Muscle layer of colon (tissue), 2 donors: Measurements from ENCODE around the gene DNAJC5.
"Not testable (repeated sequence)": the region's sequence is repeated elsewhere in the genome, so short reads cannot be mapped to it uniquely, and the experiment has no call there.

Source experiments
- H3K27ac ChIP-seq: one replicate; pipeline ENCODE4 v1.7.0; 2013; ENCODE audit warnings: low read depth, mild to moderate bottlenecking, low read length, moderate library complexity
- H3K27me3 ChIP-seq, 2 donors: one replicate each; pipeline ENCODE4 v1.7.0; 2013; ENCODE audit warnings: low read length in 2 of 2, mild to moderate bottlenecking in 2 of 2; ENCODE audit not compliant: insufficient read depth in 2 of 2, control insufficient read depth in 1 of 2
- H3K36me3 ChIP-seq: one replicate; pipeline ENCODE4 v1.7.0; 2013; ENCODE audit warnings: mild to moderate bottlenecking, low read length; ENCODE audit not compliant: insufficient read depth
- H3K4me1 ChIP-seq: one replicate; pipeline ENCODE4 v1.7.0; 2013; ENCODE audit warnings: mild to moderate bottlenecking, low read length; ENCODE audit not compliant: insufficient read depth
- H3K4me3 ChIP-seq, 2 donors: one replicate each; pipeline ENCODE4 v1.7.0; 2013; ENCODE audit warnings: low read length in 2 of 2, low read depth in 1 of 2, mild to moderate bottlenecking in 1 of 2, moderate library complexity in 1 of 2
- H3K9ac ChIP-seq: one replicate; pipeline ENCODE4 v1.7.0; 2013; ENCODE audit warnings: low read length
- H3K9me3 ChIP-seq: one replicate; pipeline ENCODE4 v1.7.0; 2013; ENCODE audit warnings: mild to moderate bottlenecking, low read length
- donor health status: abdominal sarcoma.
- donor health status: Adenocarcinoma of cecum.

DNAJC5 gene

DNA sequence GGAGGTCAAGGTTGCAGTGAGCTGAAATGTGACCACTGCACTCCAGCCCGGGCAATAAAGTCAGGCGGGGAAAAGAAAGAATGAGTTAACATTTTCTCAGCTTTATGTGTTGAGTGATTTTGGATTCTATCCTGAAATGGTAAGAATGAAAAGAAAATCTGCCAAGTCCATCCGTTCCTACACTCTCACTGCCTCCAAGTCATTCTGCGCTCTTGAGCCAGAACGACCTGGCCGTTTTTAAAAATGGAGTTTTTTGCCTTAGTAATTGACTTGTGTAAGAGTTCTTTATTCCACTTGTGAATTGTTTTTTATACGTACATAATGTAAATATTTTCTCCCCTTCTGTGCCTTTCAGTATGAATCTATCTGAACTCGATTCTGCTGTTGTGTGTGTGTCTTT lies 28.7 kb downstream of the DNAJC5 start:
- Histone ChIP-seq H3K9me3 (no peaks in the 10 kb centered on the region), H3K9ac (no peak overlapping the region), H3K27ac (no peak overlapping the region), H3K4me3 (no peak overlapping the region), H3K36me3 (peaks cover 15% of the 10 kb centered on the region), H3K4me1 (no peaks in the 10 kb centered on the region), H3K27me3 (no peaks in the 10 kb centered on the region)

DNA sequence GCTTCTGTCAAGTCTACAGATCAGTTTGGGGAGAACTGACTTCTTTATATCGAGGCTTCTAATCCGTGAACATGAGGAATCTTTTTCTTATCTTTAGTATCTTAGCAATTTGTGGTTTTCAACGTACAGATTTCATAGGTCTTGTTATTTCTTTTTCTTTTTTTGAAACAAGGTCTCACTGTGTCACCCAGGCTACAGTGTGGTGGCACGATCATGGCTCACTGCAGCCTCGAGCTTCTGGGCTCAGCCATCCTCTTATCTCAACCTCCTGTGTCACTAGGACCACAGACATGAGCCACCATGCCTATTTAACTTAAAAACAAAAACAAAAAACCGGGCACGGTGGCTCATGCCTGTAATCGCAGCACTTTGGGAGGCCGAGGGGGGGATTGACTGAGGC lies 29.3 kb downstream of the DNAJC5 start:
- Histone ChIP-seq H3K4me1 (no peaks in the 10 kb centered on the region), H3K27me3 (no peaks in the 10 kb centered on the region), H3K9me3 (no peaks in the 10 kb centered on the region), H3K36me3 (peaks cover 21% of the 10 kb centered on the region), H3K9ac (no peak overlapping the region), H3K27ac (no peak overlapping the region), H3K4me3 (no peak overlapping the region)

DNA sequence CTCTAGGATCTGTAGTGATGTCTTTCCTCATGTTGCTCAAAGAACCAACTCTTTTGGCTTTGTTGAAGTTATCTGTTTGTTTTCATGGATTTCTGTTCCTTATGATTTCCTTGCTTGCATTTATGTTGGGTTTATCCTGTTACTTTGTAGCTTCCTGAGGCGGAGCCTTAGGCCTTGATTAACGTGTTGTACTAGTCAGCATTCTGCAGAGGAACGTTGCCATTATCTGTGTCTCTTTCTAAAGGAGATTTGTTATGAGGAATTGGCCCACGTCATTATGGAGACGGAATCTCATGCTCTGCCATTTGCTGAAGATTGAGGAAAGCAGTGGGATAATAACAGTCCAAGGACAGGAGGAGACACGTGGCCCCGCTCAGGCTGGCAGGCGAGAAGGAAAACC lies 31.4 kb downstream of the DNAJC5 start:
- Histone ChIP-seq H3K4me1 (no peaks in the 10 kb centered on the region), H3K9me3 (no peaks in the 10 kb centered on the region), H3K27ac (no peak overlapping the region), H3K4me3 (no peak overlapping the region), H3K36me3 (peaks cover 35% of the 10 kb centered on the region), H3K9ac (no peak overlapping the region), H3K27me3 (no peaks in the 10 kb centered on the region)

DNA sequence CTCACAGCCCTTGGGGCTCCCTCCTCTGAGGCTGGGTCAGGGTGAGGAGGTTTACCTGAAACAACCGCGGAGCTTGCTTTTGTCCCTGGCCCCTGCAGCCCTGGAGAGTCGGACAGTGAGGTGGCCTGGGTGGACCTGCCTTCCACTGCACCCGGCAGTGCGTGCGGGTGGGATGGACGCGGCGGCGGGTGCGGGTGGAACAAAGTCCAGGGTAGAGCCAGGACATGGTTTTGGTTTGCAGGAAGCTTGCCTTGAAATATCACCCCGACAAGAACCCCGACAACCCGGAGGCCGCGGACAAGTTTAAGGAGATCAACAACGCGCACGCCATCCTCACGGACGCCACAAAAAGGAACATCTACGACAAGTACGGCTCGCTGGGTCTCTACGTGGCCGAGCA lies 34.1 kb downstream of the DNAJC5 start:
- Histone ChIP-seq H3K27me3 (no peaks in the 10 kb centered on the region), H3K4me3 (no peak overlapping the region), H3K36me3 (peaks cover 52% of the 10 kb centered on the region), H3K27ac (no peak overlapping the region), H3K4me1 (no peaks in the 10 kb centered on the region), H3K9me3 (no peaks in the 10 kb centered on the region), H3K9ac (no peak overlapping the region)

DNA sequence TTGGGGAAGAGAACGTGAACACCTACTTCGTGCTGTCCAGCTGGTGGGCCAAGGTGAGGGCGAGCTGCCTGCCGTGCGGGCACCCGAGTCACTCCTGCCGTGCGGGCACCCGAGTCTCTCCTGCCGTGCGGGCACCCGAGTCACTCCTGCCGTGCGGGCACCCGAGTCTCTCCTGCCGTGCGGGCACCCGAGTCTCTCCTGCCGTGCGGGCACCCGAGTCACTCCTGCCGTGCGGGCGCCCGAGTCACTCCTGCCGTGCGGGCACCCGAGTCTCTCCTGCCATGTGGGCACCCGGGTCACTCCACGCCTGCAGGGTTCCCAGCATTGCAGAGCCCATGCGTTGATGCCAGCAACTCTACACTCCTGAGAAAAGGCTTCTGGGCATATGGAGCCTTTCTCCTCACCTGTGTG lies 34.6 kb downstream of the DNAJC5 start:
- not testable (repeated sequence) for H3K9me3 ChIP-seq, H3K27ac ChIP-seq, H3K4me3 ChIP-seq, H3K4me1 ChIP-seq, H3K9ac ChIP-seq, H3K27me3 ChIP-seq
- H3K36me3 ChIP-seq = peaks cover 54% of the 10 kb centered on the region

DNA sequence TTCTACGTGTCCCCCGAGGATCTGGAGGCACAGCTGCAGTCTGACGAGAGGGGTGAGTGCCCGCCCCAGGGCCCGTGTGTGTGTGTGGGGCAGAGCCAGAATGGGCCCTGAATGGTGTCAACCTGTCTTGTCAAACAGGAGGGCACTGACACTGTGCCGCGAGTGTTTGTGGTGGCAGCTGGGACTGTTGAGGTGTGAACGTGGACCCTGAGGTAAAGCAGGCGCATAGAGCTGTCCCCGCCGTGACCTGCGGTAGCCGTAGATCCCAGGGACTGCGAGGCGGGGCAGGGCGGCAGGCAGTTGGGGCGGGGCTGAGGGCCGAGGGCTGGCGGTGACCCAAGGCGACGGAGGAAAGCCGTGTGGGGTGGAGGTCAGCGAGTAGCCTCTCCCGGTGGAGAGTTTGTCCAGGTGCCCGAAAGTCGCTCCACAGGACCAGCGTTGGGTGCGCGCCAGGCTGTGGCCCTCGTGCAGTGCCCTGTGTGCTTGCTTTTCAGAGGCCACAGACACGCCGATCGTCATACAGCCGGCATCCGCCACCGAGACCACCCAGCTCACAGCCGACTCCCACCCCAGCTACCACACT lies 36.1 kb downstream of the DNAJC5 start:
- H3K4me3 ChIP-seq = no peak overlapping the region
- H3K27ac ChIP-seq = no peak overlapping the region
- H3K27me3 ChIP-seq = no peaks in the 10 kb centered on the region
- H3K9me3 ChIP-seq = no peaks in the 10 kb centered on the region
- no peak overlapping the region for H3K9ac ChIP-seq
- no peaks in the 10 kb centered on the region for H3K4me1 ChIP-seq
- H3K36me3 ChIP-seq = peaks cover 67% of the 10 kb centered on the region

DNA sequence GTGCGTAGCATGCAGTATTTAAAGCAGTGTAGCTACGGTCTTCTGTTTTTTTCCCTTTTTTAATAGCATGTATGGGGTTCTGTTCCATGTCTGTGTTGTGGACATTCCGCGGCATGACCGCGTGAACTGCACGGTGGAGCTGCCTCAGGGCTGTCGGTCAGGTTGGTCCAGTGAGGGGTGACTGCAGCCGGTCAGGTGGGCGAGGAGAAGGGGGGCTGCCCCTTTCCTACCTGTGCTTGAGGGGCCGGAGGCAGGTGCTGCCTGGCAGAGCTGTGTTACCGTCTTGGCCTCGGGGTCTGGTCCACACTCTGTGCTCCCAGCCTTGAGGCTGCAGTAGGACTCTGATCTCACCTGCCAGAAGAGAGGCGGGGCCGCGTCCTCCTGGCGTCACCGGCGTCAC lies 36.8 kb downstream of the DNAJC5 start:
- H3K27ac ChIP-seq = no peak overlapping the region
- no peak overlapping the region for H3K9ac ChIP-seq
- no peaks in the 10 kb centered on the region for H3K27me3 ChIP-seq
- no peaks in the 10 kb centered on the region for H3K9me3 ChIP-seq
- peaks cover 60% of the 10 kb centered on the region for H3K36me3 ChIP-seq
- no peaks in the 10 kb centered on the region for H3K4me1 ChIP-seq
- no peak overlapping the region for H3K4me3 ChIP-seq

DNA sequence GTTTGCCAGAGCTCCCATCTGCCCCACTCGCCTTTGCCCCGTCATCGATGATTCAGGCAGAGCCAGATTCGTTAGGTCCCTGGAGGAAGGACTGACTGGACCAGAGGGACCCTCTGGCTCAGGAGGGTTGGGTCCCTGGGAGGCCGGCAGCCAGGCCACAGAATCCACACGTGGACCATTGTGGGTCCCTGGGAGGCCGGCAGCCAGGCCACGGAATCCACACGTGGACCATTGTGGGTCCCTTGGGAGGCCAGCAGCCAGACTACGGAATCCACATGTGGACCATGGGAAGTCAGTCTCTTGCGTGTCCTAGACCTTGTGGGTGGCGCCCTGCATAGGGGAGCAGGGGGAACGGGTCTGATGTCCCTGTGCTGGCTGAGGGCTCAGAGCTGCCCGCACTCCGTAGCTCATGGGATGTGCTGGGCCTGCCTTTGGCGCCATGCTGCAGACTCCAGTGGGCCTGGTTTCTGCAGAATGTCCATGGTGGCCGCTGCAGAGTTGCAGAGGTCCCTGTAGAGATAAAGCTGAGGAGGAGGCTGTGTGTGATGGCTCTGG lies 37.8 kb downstream of the DNAJC5 start:
- no peak overlapping the region for H3K27ac ChIP-seq
- no peaks in the 10 kb centered on the region for H3K4me1 ChIP-seq
- no peaks in the 10 kb centered on the region for H3K9me3 ChIP-seq
- peaks cover 60% of the 10 kb centered on the region for H3K36me3 ChIP-seq
- H3K4me3 ChIP-seq = no peak overlapping the region
- no peak overlapping the region for H3K9ac ChIP-seq
- no peaks in the 10 kb centered on the region for H3K27me3 ChIP-seq

DNA sequence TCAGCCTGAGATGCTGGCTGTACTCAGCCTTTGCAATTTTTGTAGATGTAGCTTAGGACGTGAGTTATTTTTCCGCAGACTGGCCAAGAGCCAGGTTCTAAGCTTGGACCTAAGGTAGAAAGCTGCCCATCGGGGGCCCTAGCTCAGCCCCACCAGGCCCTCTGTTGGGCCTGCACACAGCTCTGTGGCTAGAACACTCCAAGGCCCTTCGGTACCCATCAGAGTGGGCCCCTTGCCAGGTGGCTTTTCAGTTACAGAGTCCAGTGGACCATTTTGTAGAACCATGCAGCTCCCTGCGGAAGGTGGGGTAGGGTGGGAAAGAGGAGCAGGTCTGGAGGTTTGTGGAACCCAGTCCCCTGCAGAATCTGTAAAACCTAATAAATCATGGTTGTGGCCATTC lies 38.7 kb downstream of the DNAJC5 start:
- Histone ChIP-seq H3K36me3 (peaks cover 53% of the 10 kb centered on the region), H3K27ac (no peak overlapping the region), H3K9ac (no peak overlapping the region), H3K4me1 (no peaks in the 10 kb centered on the region), H3K27me3 (no peaks in the 10 kb centered on the region), H3K4me3 (no peak overlapping the region), H3K9me3 (no peaks in the 10 kb centered on the region)

DNA sequence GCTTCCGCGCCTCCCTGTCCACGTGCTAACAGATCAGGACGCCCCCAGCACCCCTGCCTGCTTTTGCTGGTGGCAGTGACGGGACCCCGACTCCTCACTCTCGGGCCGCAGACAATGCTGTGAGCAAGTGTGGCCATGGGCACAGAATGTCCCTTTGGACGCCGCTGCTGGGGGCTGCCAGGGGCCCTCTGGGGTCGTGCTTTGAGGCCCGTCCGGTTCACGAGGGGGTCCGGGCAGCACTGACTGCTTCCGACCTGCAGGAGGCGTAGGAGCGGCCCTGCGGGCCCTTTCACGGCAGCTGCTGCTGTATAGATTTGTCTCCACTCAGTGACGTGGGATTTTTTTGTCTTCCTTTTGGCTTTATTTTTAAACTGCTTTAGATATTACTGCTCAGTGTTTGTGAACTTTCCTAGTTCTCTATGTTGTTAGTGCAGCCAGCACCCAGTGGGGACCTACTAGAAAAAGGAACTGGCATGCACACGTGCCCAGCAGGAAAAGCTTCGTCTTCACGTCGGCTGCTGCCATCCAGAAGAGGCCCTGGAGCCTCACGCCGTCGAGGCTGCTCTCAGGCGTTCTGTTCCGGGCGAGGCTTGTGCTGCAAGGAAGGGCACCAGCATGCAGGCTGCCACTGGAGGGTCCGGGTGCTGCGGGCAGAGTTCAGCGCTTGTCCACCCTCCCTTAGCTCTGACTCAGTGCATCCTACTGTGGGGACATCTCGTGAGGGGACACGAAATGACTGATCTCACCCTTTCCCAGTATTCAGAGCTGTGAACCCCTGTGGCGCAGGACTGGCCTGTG lies 39.5 kb downstream of the DNAJC5 start:
- H3K4me1 ChIP-seq = no peaks in the 10 kb centered on the region
- no peak overlapping the region for H3K27ac ChIP-seq
- no peak overlapping the region for H3K9ac ChIP-seq
- no peaks in the 10 kb centered on the region for H3K9me3 ChIP-seq
- H3K4me3 ChIP-seq = no peak overlapping the region
- peaks cover 44% of the 10 kb centered on the region for H3K36me3 ChIP-seq
- no peaks in the 10 kb centered on the region for H3K27me3 ChIP-seq

DNA sequence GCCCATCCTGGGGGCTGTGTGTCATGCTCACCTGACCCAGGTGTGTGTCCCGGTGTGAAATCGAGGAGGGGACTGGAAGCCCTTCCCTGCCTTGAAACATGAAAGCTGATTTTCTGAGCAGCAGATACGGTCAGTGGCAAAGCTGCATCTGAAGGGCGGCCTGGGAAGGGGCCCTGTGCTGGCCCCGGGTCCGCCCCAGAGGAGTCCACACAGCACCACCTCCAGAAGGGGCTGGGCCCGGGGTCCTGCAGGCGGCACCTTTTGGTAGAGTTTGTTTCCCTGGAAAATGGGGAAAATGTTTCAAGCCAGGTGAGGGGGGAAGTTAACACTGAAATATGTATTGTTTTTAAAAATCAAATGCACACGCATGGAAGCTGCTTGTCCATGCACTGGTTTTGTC lies 40.5 kb downstream of the DNAJC5 start:
- no peak overlapping the region for H3K27ac ChIP-seq
- peaks cover 38% of the 10 kb centered on the region for H3K36me3 ChIP-seq
- H3K9ac ChIP-seq = no peak overlapping the region
- H3K27me3 ChIP-seq = no peaks in the 10 kb centered on the region
- no peaks in the 10 kb centered on the region for H3K4me1 ChIP-seq
- no peaks in the 10 kb centered on the region for H3K9me3 ChIP-seq
- no peak overlapping the region for H3K4me3 ChIP-seq

DNA sequence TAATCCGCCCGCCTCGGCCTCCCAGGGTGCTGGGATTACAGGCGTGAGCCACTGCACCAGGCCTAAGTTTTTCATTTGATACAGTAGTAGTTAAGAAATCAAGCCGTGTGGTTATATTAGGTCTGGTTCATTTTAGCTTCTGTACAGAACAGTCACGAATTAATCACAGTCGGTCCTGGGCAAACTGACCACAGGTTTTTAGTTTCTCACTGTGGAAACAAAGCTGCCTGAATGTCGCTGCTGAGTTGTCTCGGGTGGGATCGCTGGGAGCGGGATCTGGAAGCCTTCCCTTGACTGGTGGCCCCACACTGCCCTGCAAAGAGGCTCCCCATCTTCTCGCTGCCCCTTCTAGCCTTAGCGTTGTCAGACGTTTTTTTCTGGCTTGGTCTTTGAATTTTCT lies 42.7 kb downstream of the DNAJC5 start:
- Histone ChIP-seq H3K4me3 (no peak overlapping the region), H3K36me3 (peaks cover 22% of the 10 kb centered on the region), H3K4me1 (no peaks in the 10 kb centered on the region), H3K27me3 (no peaks in the 10 kb centered on the region), H3K9me3 (no peaks in the 10 kb centered on the region), H3K9ac (no peak overlapping the region), H3K27ac (no peak overlapping the region)
